Mucosa of stomach (tissue), 1 donor: Measurements from ENCODE around the gene ARHGEF1.

Source experiments
- H3K27me3 ChIP-seq: one replicate; pipeline ENCODE4 v1.7.0; 2013; ENCODE audit warnings: mild to moderate bottlenecking, low read length; ENCODE audit not compliant: control insufficient read depth, insufficient read depth
- H3K36me3 ChIP-seq: one replicate; pipeline ENCODE4 v1.7.0; 2013; ENCODE audit warnings: low read length; ENCODE audit not compliant: control insufficient read depth, insufficient read depth
- H3K4me1 ChIP-seq: one replicate; pipeline ENCODE4 v1.7.0; 2013; ENCODE audit warnings: mild to moderate bottlenecking, low read length; ENCODE audit not compliant: control insufficient read depth, insufficient read depth
- H3K4me3 ChIP-seq: one replicate; pipeline ENCODE4 v1.7.0; 2013; ENCODE audit warnings: low read length
- H3K9ac ChIP-seq: one replicate; pipeline ENCODE4 v1.7.0; 2013; ENCODE audit warnings: mild to moderate bottlenecking, low read length, moderate library complexity
- H3K9me3 ChIP-seq: one replicate; pipeline ENCODE4 v1.7.0; 2013; ENCODE audit warnings: mild to moderate bottlenecking, low read length, moderate library complexity; ENCODE audit not compliant: control insufficient read depth
- donor health status: Pancreatic carcinoma.

ARHGEF1 gene

GRCh38 chr19:41919948-41920712, 37.1 kb downstream of the ARHGEF1 start:
- Histone ChIP-seq H3K4me3 (no peak overlapping the region), H3K9me3 (no peaks in the 10 kb centered on the region), H3K9ac (no peak overlapping the region), H3K36me3 (no peaks in the 10 kb centered on the region), H3K27me3 (peaks cover 73% of the 10 kb centered on the region), H3K4me1 (no peaks in the 10 kb centered on the region)

- Histone ChIP-seq H3K4me3 (no peak overlapping the region), H3K9ac (no peak overlapping the region), H3K4me1 (no peaks in the 10 kb centered on the region), H3K36me3 (no peaks in the 10 kb centered on the region), H3K9me3 (no peaks in the 10 kb centered on the region), H3K27me3 (peaks cover 73% of the 10 kb centered on the region)
Observed at GRCh38 chr19:41920882-41921576, 38.0 kb downstream of the ARHGEF1 start.

GRCh38 chr19:41921577-41922576, 38.9 kb downstream of the ARHGEF1 start:
- H3K36me3 ChIP-seq = no peaks in the 10 kb centered on the region
- H3K27me3 ChIP-seq = peaks cover 72% of the 10 kb centered on the region
- H3K9me3 ChIP-seq = no peaks in the 10 kb centered on the region
- H3K4me1 ChIP-seq = no peaks in the 10 kb centered on the region
- H3K9ac ChIP-seq = no peak overlapping the region
- no peak overlapping the region for H3K4me3 ChIP-seq

GRCh38 chr19:41922585-41922984, 39.6 kb downstream of the ARHGEF1 start:
- Histone ChIP-seq H3K36me3 (no peaks in the 10 kb centered on the region), H3K27me3 (peaks cover 72% of the 10 kb centered on the region), H3K4me3 (no peak overlapping the region), H3K9me3 (no peaks in the 10 kb centered on the region), H3K4me1 (no peaks in the 10 kb centered on the region), H3K9ac (no peak overlapping the region)

- Histone ChIP-seq H3K9me3 (no peaks in the 10 kb centered on the region), H3K27me3 (peaks cover 70% of the 10 kb centered on the region), H3K36me3 (no peaks in the 10 kb centered on the region)
Observed at GRCh38 chr19:41923045-41923788, 40.2 kb downstream of the ARHGEF1 start.

GRCh38 chr19:41924151-41925145, 41.5 kb downstream of the ARHGEF1 start:
- Histone ChIP-seq H3K9me3 (no peaks in the 10 kb centered on the region), H3K4me3 (no peak overlapping the region), H3K4me1 (peaks cover 9% of the 10 kb centered on the region), H3K27me3 (peaks cover 81% of the 10 kb centered on the region), H3K36me3 (no peaks in the 10 kb centered on the region), H3K9ac (no peak overlapping the region)

More at GRCh38 chr19:41923045-41923788, 40.2 kb downstream of the ARHGEF1 start:
- H3K9ac ChIP-seq = no peak overlapping the region
- H3K4me1 ChIP-seq = no peaks in the 10 kb centered on the region
- H3K4me3 ChIP-seq = no peak overlapping the region

GRCh38 chr19:41925208-41926003, 42.4 kb downstream of the ARHGEF1 start:
- Histone ChIP-seq H3K36me3 (no peaks in the 10 kb centered on the region), H3K4me3 (no peak overlapping the region), H3K9me3 (no peaks in the 10 kb centered on the region), H3K27me3 (peaks cover 84% of the 10 kb centered on the region), H3K9ac (no peak overlapping the region), H3K4me1 (peaks cover 15% of the 10 kb centered on the region)

GRCh38 chr19:41926028-41926762, 43.2 kb downstream of the ARHGEF1 start:
- no peaks in the 10 kb centered on the region for H3K36me3 ChIP-seq
- no peak overlapping the region for H3K4me3 ChIP-seq
- peaks cover 15% of the 10 kb centered on the region for H3K4me1 ChIP-seq
- H3K9ac ChIP-seq = no peak overlapping the region
- no peaks in the 10 kb centered on the region for H3K9me3 ChIP-seq
- peaks cover 83% of the 10 kb centered on the region for H3K27me3 ChIP-seq

- Histone ChIP-seq H3K9ac (no peak overlapping the region), H3K27me3 (peaks cover 83% of the 10 kb centered on the region), H3K4me3 (no peak overlapping the region), H3K36me3 (no peaks in the 10 kb centered on the region), H3K4me1 (peaks cover 15% of the 10 kb centered on the region), H3K9me3 (no peaks in the 10 kb centered on the region)
Observed at GRCh38 chr19:41926763-41927496, 43.9 kb downstream of the ARHGEF1 start.
